H1 (cell line): ENCODE measurements around the gene ARRB1.

ENCODE experiments used
- CHD2 ChIP-seq: IDR thresholded peaks from 2 replicates; pipeline ENCODE4 v1.6.1; 2012; ENCODE audit warnings: low read length, improper control_type of control experiment
- CTCF ChIP-seq, 3 experiments: IDR thresholded peaks; 1 replicate in 2 of 3; 2 replicates in 1 of 3; pipeline versions ENCODE4 v1.5.1 to v1.6.1; 2011; ENCODE audit warnings: low read length in 3 of 3, mild to moderate bottlenecking in 3 of 3, inconsistent platforms in 2 of 3, low read depth in 1 of 3, moderate library complexity in 1 of 3; ENCODE audit not compliant: insufficient read depth in 1 of 3; ENCODE audit errors: control extremely low read depth in 1 of 3
- EGR1 ChIP-seq: IDR thresholded peaks from 2 replicates; pipeline ENCODE4 v1.6.1; 2011; ENCODE audit warnings: low read depth, low read length, borderline replicate concordance
- MAFK ChIP-seq: IDR thresholded peaks from 2 replicates; pipeline ENCODE4 v1.6.1; 2012; ENCODE audit warnings: low read depth, mild to moderate bottlenecking, improper control_type of control experiment, low read length
- PHF8 ChIP-seq: fragments of 200-600 bp; sonication (generic); conservative IDR thresholded peaks from 2 replicates; pipeline ENCODE4 v1.7.1; 2012; ENCODE audit warnings: low read depth, mild to moderate bottlenecking, inconsistent platforms, low read length, moderate library complexity
- RXRA ChIP-seq: IDR thresholded peaks from 2 replicates; pipeline ENCODE4 v1.6.1; 2011; ENCODE audit warnings: low read depth, mild to moderate bottlenecking, low read length, moderate library complexity; ENCODE audit not compliant: insufficient read depth
- SIN3A ChIP-seq, 2 experiments: IDR thresholded peaks in 1 of 2; conservative IDR thresholded peaks in 1 of 2; 2 replicates each; pipeline ENCODE4 v1.6.1; 2011 to 2012; ENCODE audit warnings: low read length in 2 of 2, improper control_type of control experiment in 1 of 2, low read depth in 1 of 2, mild to moderate bottlenecking in 1 of 2
- SP1 ChIP-seq: IDR thresholded peaks from 2 replicates; pipeline ENCODE4 v1.6.1; 2011; ENCODE audit warnings: low read depth, low read length
- SP4 ChIP-seq: IDR thresholded peaks from 2 replicates; pipeline ENCODE4 v1.6.1; 2012; ENCODE audit warnings: low read length, inconsistent platforms
- TAF1 ChIP-seq: IDR thresholded peaks from 2 replicates; pipeline ENCODE4 v1.6.1; 2011; ENCODE audit warnings: mild to moderate bottlenecking, low read depth, low read length

- TF ChIP-seq SP4: no peak
- no peak for TF ChIP-seq RXRA
- TF ChIP-seq CTCF (IDR thresholded peaks at IDR 0.05; ENCODE audit: control extremely low read depth in 1 of 3, insufficient read depth in 1 of 3, low read depth in 1 of 3, low read length in 3 of 3): no peak
- no peak for TF ChIP-seq EGR1
- no peak for TF ChIP-seq MAFK
- TF ChIP-seq SIN3A (conservative IDR thresholded peaks at IDR 0.05 in 1 of 2, IDR thresholded peaks at IDR 0.05 in 1 of 2; ENCODE audit: low read depth in 1 of 2, low read length in 2 of 2): no peak
- no peak for TF ChIP-seq SP1
- TF ChIP-seq TAF1: no peak
- TF ChIP-seq CHD2: no peak
- no peak for TF ChIP-seq PHF8
These were observed 84.1 kb downstream of the ARRB1 start for GRCh38 chr11:75267171-75267970.
